ENCODE measurements around the gene AIM2.

- TF ChIP-seq, protein P1, sequence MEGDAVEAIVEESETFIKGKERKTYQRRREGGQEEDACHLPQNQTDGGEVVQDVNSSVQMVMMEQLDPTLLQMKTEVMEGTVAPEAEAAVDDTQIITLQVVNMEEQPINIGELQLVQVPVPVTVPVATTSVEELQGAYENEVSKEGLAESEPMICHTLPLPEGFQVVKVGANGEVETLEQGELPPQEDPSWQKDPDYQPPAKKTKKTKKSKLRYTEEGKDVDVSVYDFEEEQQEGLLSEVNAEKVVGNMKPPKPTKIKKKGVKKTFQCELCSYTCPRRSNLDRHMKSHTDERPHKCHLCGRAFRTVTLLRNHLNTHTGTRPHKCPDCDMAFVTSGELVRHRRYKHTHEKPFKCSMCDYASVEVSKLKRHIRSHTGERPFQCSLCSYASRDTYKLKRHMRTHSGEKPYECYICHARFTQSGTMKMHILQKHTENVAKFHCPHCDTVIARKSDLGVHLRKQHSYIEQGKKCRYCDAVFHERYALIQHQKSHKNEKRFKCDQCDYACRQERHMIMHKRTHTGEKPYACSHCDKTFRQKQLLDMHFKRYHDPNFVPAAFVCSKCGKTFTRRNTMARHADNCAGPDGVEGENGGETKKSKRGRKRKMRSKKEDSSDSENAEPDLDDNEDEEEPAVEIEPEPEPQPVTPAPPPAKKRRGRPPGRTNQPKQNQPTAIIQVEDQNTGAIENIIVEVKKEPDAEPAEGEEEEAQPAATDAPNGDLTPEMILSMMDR (IDR thresholded peaks at IDR 0.05): no peak
- TF ChIP-seq POLR2AphosphoS5 (IDR thresholded peaks at IDR 0.05): peak; percentile 5
- TF ChIP-seq POLR2A (IDR thresholded peaks at IDR 0.05): no peak
These were observed 37.2 kb upstream of the AIM2 start for GRCh38 chr1:159113596-159114433.

All from prostate gland (tissue), 2 donors.